ENCODE results near the gene IRX1. TPM values are rescaled to one million over a fixed set of nuclear protein-coding genes. Genes with fewer than 3 reads are reported as not detected.

Gene IRX1
- total and polyA plus RNA-seq, 2 of the 13 experiments (the other 11 are each of a cell fraction or from before 2014, with no cell fraction given) = not detected

DNA sequence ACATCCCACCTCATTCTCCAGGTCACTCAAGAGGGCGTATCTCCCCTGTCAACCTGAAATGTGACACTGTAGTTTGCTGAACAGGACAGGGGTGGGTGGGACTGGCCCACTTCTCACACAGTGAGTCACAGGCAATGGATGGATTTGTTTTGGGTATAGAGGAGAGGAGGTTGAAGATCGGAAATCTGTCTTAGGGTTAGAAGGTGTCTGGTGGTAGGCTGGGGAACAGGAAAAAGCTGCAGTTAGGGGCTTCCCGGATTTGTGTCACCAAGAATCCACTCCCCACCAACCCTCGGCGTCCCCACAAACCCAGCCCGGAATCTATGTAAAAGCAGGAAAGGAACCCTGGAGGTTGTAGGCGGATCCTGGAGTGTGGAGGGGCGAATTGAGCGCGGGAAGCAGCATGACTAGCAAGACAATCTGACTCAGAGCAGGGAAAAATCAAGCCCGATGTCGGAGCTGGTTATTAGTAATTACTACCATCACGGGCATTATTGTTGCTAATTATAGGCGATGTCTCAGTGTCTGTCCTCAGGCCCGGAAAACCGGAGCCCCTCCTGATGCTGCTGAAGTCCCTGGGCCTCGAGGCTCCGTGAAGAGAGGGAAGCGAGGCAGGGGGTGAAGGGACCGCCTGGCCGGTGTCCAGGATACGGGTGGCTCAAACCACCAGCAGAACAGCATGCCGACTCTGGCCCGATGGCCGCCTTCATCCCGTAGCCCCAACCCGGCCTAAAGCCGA, 1.7 kb upstream of the IRX1 start:
- no peak overlapping the region for H3K4me2 ChIP-seq (ENCODE audit: low read depth, low read length)
- H3K27me3 ChIP-seq (ENCODE audit: control insufficient read depth in 1 of 2, insufficient read depth in 2 of 2, low read length in 2 of 2) = peaks cover 0 to 17% of the 10 kb centered on the region in 2 experiments; a peak in 2 of 5 replicates
- FAIRE-seq = no peak

More for the DNA sequence above, 1.7 kb upstream of the IRX1 start:
- Histone ChIP-seq H2AFZ (ENCODE audit: low read length) (no peak overlapping the region), H3K9ac (ENCODE audit: insufficient read depth, low read depth, low read length) (no peak overlapping the region), H4K20me1 (ENCODE audit: insufficient read depth, low read length) (no peaks in the 10 kb centered on the region), H3K4me3 (replicated peaks in 1 of 3; ENCODE audit: insufficient read depth in 1 of 3, low read depth in 2 of 3, low read length in 3 of 3) (no peak overlapping the region), H3K4me1 (ENCODE audit: insufficient read depth, low read length) (no peaks in the 10 kb centered on the region), H3K9me3 (ENCODE audit: low read length) (no peaks in the 10 kb centered on the region), H3K27ac (ENCODE audit: extremely low read length, insufficient read depth, low read length) (no peak overlapping the region), H3K79me2 (ENCODE audit: insufficient read depth, low read length) (no peaks in the 10 kb centered on the region), H3K36me3 (replicated peaks in 1 of 2; ENCODE audit: control insufficient read depth in 1 of 2, insufficient read depth in 2 of 2, low read length in 2 of 2) (no peaks in the 10 kb centered on the region)
- in situ Hi-C loops (cut with HindIII; ENCODE audit: extremely low pct_ligation_motif_present, low pct_unique_long_range_greater_than_20kb) = no loop called here
- DNase-seq (ENCODE audit: low spot score) (no peak), ATAC-seq (no peak; the same call in 2 of the 3 replicates)
- TF ChIP-seq ZNF331 (CRISPR knock-in tag; IDR thresholded peaks at IDR 0.05) (no peak), YY1 (IDR thresholded peaks at IDR 0.05; ENCODE audit: insufficient read depth, insufficient replicate concordance, low read depth, low read length) (no peak), ZNF33A (CRISPR knock-in tag; IDR thresholded peaks at IDR 0.05; ENCODE audit: borderline replicate concordance) (no peak), DPF2 (CRISPR knock-in tag; IDR thresholded peaks at IDR 0.05; ENCODE audit: borderline replicate concordance, low read depth) (no peak)
- TF ChIP-seq, protein P1, sequence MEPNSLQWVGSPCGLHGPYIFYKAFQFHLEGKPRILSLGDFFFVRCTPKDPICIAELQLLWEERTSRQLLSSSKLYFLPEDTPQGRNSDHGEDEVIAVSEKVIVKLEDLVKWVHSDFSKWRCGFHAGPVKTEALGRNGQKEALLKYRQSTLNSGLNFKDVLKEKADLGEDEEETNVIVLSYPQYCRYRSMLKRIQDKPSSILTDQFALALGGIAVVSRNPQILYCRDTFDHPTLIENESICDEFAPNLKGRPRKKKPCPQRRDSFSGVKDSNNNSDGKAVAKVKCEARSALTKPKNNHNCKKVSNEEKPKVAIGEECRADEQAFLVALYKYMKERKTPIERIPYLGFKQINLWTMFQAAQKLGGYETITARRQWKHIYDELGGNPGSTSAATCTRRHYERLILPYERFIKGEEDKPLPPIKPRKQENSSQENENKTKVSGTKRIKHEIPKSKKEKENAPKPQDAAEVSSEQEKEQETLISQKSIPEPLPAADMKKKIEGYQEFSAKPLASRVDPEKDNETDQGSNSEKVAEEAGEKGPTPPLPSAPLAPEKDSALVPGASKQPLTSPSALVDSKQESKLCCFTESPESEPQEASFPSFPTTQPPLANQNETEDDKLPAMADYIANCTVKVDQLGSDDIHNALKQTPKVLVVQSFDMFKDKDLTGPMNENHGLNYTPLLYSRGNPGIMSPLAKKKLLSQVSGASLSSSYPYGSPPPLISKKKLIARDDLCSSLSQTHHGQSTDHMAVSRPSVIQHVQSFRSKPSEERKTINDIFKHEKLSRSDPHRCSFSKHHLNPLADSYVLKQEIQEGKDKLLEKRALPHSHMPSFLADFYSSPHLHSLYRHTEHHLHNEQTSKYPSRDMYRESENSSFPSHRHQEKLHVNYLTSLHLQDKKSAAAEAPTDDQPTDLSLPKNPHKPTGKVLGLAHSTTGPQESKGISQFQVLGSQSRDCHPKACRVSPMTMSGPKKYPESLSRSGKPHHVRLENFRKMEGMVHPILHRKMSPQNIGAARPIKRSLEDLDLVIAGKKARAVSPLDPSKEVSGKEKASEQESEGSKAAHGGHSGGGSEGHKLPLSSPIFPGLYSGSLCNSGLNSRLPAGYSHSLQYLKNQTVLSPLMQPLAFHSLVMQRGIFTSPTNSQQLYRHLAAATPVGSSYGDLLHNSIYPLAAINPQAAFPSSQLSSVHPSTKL (CRISPR knock-in tag; IDR thresholded peaks at IDR 0.05) = no peak
- TF ChIP-seq, protein P2, sequence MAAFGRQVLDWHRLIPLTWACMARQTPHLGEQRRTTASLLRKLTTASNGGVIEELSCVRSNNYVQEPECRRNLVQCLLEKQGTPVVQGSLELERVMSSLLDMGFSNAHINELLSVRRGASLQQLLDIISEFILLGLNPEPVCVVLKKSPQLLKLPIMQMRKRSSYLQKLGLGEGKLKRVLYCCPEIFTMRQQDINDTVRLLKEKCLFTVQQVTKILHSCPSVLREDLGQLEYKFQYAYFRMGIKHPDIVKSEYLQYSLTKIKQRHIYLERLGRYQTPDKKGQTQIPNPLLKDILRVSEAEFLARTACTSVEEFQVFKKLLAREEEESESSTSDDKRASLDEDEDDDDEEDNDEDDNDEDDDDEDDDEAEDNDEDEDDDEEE (CRISPR knock-in tag; IDR thresholded peaks at IDR 0.05) = no peak
- BruUV-seq (replicated peaks) = no TSS peak
- WGBS (ENCODE audit: low lambda C conversion rate) = 6% methylated on average over 10 of the region's 28 CpGs
- ChIA-PET POLR2A (no interaction called here), CTCF (ENCODE audit: low intra/inter-chr PET ratio, low total read pairs) (no interaction called here)
- intact Hi-C loops (cut with micrococcal nuclease; ENCODE audit: unreplicated experiment) = no loop called here

All from HepG2 (cell line).